ENCODE results near the gene GPR176. TPM values are rescaled to one million over a fixed set of nuclear protein-coding genes. Genes with fewer than 3 reads are reported as not detected.
"Not testable (repeated sequence)": the region's sequence is repeated elsewhere in the genome, so short reads cannot be mapped to it uniquely, and the experiment has no call there.

GPR176 gene
- total RNA-seq, 1 donor from 2014 or later, result 21.1 TPM

GRCh38 chr15:39817892-39818291 is 102.2 kb downstream of the GPR176 start:
- TF ChIP-seq, protein P1, sequence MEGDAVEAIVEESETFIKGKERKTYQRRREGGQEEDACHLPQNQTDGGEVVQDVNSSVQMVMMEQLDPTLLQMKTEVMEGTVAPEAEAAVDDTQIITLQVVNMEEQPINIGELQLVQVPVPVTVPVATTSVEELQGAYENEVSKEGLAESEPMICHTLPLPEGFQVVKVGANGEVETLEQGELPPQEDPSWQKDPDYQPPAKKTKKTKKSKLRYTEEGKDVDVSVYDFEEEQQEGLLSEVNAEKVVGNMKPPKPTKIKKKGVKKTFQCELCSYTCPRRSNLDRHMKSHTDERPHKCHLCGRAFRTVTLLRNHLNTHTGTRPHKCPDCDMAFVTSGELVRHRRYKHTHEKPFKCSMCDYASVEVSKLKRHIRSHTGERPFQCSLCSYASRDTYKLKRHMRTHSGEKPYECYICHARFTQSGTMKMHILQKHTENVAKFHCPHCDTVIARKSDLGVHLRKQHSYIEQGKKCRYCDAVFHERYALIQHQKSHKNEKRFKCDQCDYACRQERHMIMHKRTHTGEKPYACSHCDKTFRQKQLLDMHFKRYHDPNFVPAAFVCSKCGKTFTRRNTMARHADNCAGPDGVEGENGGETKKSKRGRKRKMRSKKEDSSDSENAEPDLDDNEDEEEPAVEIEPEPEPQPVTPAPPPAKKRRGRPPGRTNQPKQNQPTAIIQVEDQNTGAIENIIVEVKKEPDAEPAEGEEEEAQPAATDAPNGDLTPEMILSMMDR (IDR thresholded peaks at IDR 0.05), result no peak
- peaks cover 18% of the 10 kb centered on the region for H3K4me1 Mint-ChIP-seq (ENCODE audit: unreplicated experiment)

GRCh38 chr15:39814489-39814888 is 105.6 kb downstream of the GPR176 start:
- Mint-ChIP-seq H3K36me3 (ENCODE audit: unreplicated experiment) (peaks cover 2% of the 10 kb centered on the region), H3K4me1 (ENCODE audit: unreplicated experiment) (peaks cover 11% of the 10 kb centered on the region), H3K27ac (ENCODE audit: unreplicated experiment) (no peak overlapping the region), H3K9me3 (ENCODE audit: unreplicated experiment) (no peaks in the 10 kb centered on the region), H3K4me3 (ENCODE audit: unreplicated experiment) (no peak overlapping the region), H3K27me3 (ENCODE audit: unreplicated experiment) (no peaks in the 10 kb centered on the region)
- TF ChIP-seq, protein P1 (IDR thresholded peaks at IDR 0.05), result no peak
- no peak for DNase-seq (ENCODE audit: extremely low spot score, unreplicated experiment)

More at GRCh38 chr15:39817892-39818291, 102.2 kb downstream of the GPR176 start:
- Mint-ChIP-seq H3K4me3 (ENCODE audit: unreplicated experiment) (no peak overlapping the region), H3K36me3 (ENCODE audit: unreplicated experiment) (peaks cover 2% of the 10 kb centered on the region), H3K27me3 (ENCODE audit: unreplicated experiment) (no peaks in the 10 kb centered on the region), H3K27ac (ENCODE audit: unreplicated experiment) (no peak overlapping the region), H3K9me3 (ENCODE audit: unreplicated experiment) (no peaks in the 10 kb centered on the region)
- DNase-seq (ENCODE audit: extremely low spot score, unreplicated experiment), result no peak

DNA sequence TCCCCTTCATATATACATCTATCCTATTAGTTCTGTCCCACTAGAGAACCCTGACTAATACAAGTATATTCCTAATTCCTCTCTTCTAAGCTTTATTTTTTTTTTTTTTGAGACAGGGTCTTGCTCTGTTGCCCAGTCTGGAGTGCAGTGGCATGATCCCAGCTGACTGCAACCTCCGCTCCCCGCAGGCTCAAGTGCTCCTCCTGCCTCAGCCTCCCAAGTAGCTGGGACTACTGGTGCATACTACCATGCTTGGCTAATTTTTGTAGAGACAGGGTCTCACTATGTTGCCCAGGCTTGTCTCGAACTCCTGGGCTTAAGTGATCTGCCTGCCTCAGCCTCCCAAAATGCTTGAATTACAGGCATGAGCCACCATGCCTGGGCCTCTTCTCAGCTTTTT is 107.4 kb downstream of the GPR176 start:
- DNase-seq (ENCODE audit: extremely low spot score, unreplicated experiment); H3K4me3 Mint-ChIP-seq (ENCODE audit: unreplicated experiment); H3K27me3 Mint-ChIP-seq (ENCODE audit: unreplicated experiment); H3K27ac Mint-ChIP-seq (ENCODE audit: unreplicated experiment); H3K36me3 Mint-ChIP-seq (ENCODE audit: unreplicated experiment); H3K9me3 Mint-ChIP-seq (ENCODE audit: unreplicated experiment); H3K4me1 Mint-ChIP-seq (ENCODE audit: unreplicated experiment): not testable (repeated sequence)

- no peak overlapping the region for H3K27ac Mint-ChIP-seq (ENCODE audit: unreplicated experiment)
- H3K27me3 Mint-ChIP-seq (ENCODE audit: unreplicated experiment), result no peaks in the 10 kb centered on the region
- H3K36me3 Mint-ChIP-seq (ENCODE audit: unreplicated experiment), result no peaks in the 10 kb centered on the region
- no peak overlapping the region for H3K4me3 Mint-ChIP-seq (ENCODE audit: unreplicated experiment)
- no peaks in the 10 kb centered on the region for H3K4me1 Mint-ChIP-seq (ENCODE audit: unreplicated experiment)
- DNase-seq (ENCODE audit: extremely low spot score, unreplicated experiment), result no peak
- TF ChIP-seq, protein P1 (IDR thresholded peaks at IDR 0.05), result no peak
- H3K9me3 Mint-ChIP-seq (ENCODE audit: unreplicated experiment), result no peaks in the 10 kb centered on the region
Measured at GRCh38 chr15:39808909-39809308, 111.2 kb downstream of the GPR176 start.

GRCh38 chr15:39807791-39808190 is 112.3 kb downstream of the GPR176 start:
- H3K9me3 Mint-ChIP-seq (ENCODE audit: unreplicated experiment), result no peaks in the 10 kb centered on the region
- H3K36me3 Mint-ChIP-seq (ENCODE audit: unreplicated experiment), result no peaks in the 10 kb centered on the region
- H3K27ac Mint-ChIP-seq (ENCODE audit: unreplicated experiment), result no peak overlapping the region
- H3K27me3 Mint-ChIP-seq (ENCODE audit: unreplicated experiment), result no peaks in the 10 kb centered on the region
- TF ChIP-seq, protein P1 (IDR thresholded peaks at IDR 0.05), result no peak
- no peaks in the 10 kb centered on the region for H3K4me1 Mint-ChIP-seq (ENCODE audit: unreplicated experiment)
- DNase-seq (ENCODE audit: extremely low spot score, unreplicated experiment), result no peak
- H3K4me3 Mint-ChIP-seq (ENCODE audit: unreplicated experiment), result no peak overlapping the region

DNA sequence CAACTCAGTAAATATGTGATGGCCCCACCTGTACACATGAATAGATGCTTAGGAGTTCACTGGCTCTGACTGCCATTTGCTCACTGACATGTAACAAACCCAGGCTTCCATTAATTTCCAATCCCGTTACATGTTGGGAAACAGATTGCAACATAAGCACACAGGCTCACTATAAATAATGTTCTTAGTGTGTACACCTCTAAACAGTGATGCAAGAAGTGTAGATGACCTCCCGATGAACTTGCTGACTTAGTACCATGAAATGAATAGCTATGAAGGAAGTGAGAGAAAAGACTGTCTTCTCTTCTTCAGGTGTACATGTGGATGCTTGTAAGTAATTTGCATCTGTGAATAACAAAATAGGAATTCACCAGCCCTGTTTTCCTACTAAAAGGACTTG is 116.0 kb downstream of the GPR176 start:
- Mint-ChIP-seq H3K36me3 (ENCODE audit: unreplicated experiment) (peaks cover 12% of the 10 kb centered on the region), H3K9me3 (ENCODE audit: unreplicated experiment) (no peaks in the 10 kb centered on the region), H3K4me1 (ENCODE audit: unreplicated experiment) (no peaks in the 10 kb centered on the region), H3K27me3 (ENCODE audit: unreplicated experiment) (no peaks in the 10 kb centered on the region), H3K27ac (ENCODE audit: unreplicated experiment) (no peak overlapping the region), H3K4me3 (ENCODE audit: unreplicated experiment) (no peak overlapping the region)
- no peak for DNase-seq (ENCODE audit: extremely low spot score, unreplicated experiment)
- TF ChIP-seq, protein P1 (IDR thresholded peaks at IDR 0.05), result no peak
